ENCODE results near the gene CCDC51. TPM values are rescaled to one million over a fixed set of nuclear protein-coding genes. Genes with fewer than 3 reads are reported as not detected.

CCDC51 gene
- total and polyA plus RNA-seq, 2 donors (not counting 1 experiment from before 2014, with no cell fraction given) = 5.0 to 5.9 TPM

- Histone ChIP-seq H3K9me3 (ENCODE audit: control extremely low read depth in 1 of 3, control insufficient read depth in 2 of 3, insufficient read depth in 1 of 3, low read length in 2 of 3) (no peaks in the 10 kb centered on the region), H3K27ac (ENCODE audit: low read length in 2 of 2) (peak overlapping the region; percentile 33 to 69), H2AFZ (ENCODE audit: insufficient read depth, low read depth, low read length, poor library complexity, severe bottlenecking) (peak overlapping the region; percentile 84), H3K9ac (ENCODE audit: low read length) (peak overlapping the region; percentile 76), H3K4me1 (ENCODE audit: control insufficient read depth in 2 of 2, insufficient read depth in 2 of 2, low read length in 2 of 2) (peaks cover 25 to 33% of the 10 kb centered on the region in 2 donors), H3K4me3 (ENCODE audit: control extremely low read depth in 1 of 5, extremely low read depth in 1 of 5, insufficient read depth in 1 of 5, low read depth in 2 of 5, low read length in 4 of 5) (peak overlapping the region; percentile 36 to 82 (median 73)), H3K4me2 (replicated peaks; ENCODE audit: low read depth, low read length, poor library complexity, severe bottlenecking) (peak overlapping the region; percentile 75), H3K79me2 (ENCODE audit: control insufficient read depth, insufficient read depth, low read length) (peaks cover 38% of the 10 kb centered on the region), H3K27me3 (replicated peaks in 1 of 4; ENCODE audit: control extremely low read depth in 1 of 4, control insufficient read depth in 3 of 4, insufficient read depth in 4 of 4, low read length in 3 of 4) (no peaks in the 10 kb centered on the region), H3K36me3 (replicated peaks in 1 of 2; ENCODE audit: control extremely low read depth in 1 of 2, control insufficient read depth in 1 of 2, extremely low read depth in 1 of 2, insufficient read depth in 2 of 2, low read length in 1 of 2) (peaks cover 0 to 32% of the 10 kb centered on the region in 2 experiments), H4K20me1 (ENCODE audit: control insufficient read depth, insufficient read depth, low read length, poor library complexity, severe bottlenecking) (peaks cover 12% of the 10 kb centered on the region)
- TF ChIP-seq EZH2 (IDR thresholded peaks at IDR 0.05; ENCODE audit: borderline replicate concordance, insufficient read depth, low read depth, low read length, poor library complexity, severe bottlenecking) (no peak), CTCF (IDR thresholded peaks at IDR 0.05) (no peak)
- Mint-ChIP-seq H3K27me3 (no peaks in the 10 kb centered on the region), H3K9me3 (ENCODE audit: insufficient read depth) (no peaks in the 10 kb centered on the region), H3K27ac (peak overlapping the region; percentile 91), H3K4me1 (peaks cover 41% of the 10 kb centered on the region), H3K4me3 (peak overlapping the region; percentile 91)
- DNase-seq (no peak), ATAC-seq (ENCODE audit: low read depth) (no peak)
- intact Hi-C loops (cut with micrococcal nuclease) = loop anchor here (1.0 to 10.0 kb wide), 5 partner anchors 20 to 359 kb away; partner anchors contain the start of gene NME6
- POLR2A ChIA-PET = interaction anchor here (0.8 to 2.0 kb wide), 2 partner anchors 20 to 31 kb away, joined by 3 to 12 read pairs; a partner anchor contains a TSS
- CTCF ChIA-PET = interaction anchor here (0.6 to 12.1 kb wide), 8 partner anchors 11 to 408 kb away, joined by 3 to 116 read pairs (median 8); a partner anchor contains a TSS
- WGBS (ENCODE audit: insufficient coverage) = 28% methylated on average over 4 of the region's 6 CpGs
Observed at GRCh38 chr3:48446043-48446424, 6.1 kb upstream of the CCDC51 start.

GRCh38 chr3:48445277-48445882 is 5.5 kb upstream of the CCDC51 start:
- H3K4me1 ChIP-seq (ENCODE audit: control insufficient read depth in 2 of 2, insufficient read depth in 2 of 2, low read length in 2 of 2) = peaks cover 25 to 38% of the 10 kb centered on the region in 2 donors
- no peaks in the 10 kb centered on the region for H3K27me3 ChIP-seq (replicated peaks in 1 of 4; ENCODE audit: control extremely low read depth in 1 of 4, control insufficient read depth in 3 of 4, insufficient read depth in 4 of 4, low read length in 3 of 4)
- H3K9ac ChIP-seq (ENCODE audit: low read length) = no peak overlapping the region
- H3K4me3 Mint-ChIP-seq = peak overlapping the region; percentile 91
- DNase-seq (no peak), ATAC-seq (ENCODE audit: low read depth) (no peak)
- TF ChIP-seq EZH2 (IDR thresholded peaks at IDR 0.05; ENCODE audit: borderline replicate concordance, insufficient read depth, low read depth, low read length, poor library complexity, severe bottlenecking) (no peak), CTCF (IDR thresholded peaks at IDR 0.05) (no peak)
- H3K9me3 Mint-ChIP-seq (ENCODE audit: insufficient read depth) = no peaks in the 10 kb centered on the region
- no peak overlapping the region for H3K4me3 ChIP-seq (ENCODE audit: control extremely low read depth in 1 of 5, extremely low read depth in 1 of 5, insufficient read depth in 1 of 5, low read depth in 2 of 5, low read length in 4 of 5)
- no peak overlapping the region for H2AFZ ChIP-seq (ENCODE audit: insufficient read depth, low read depth, low read length, poor library complexity, severe bottlenecking)
- peaks cover 12% of the 10 kb centered on the region for H4K20me1 ChIP-seq (ENCODE audit: control insufficient read depth, insufficient read depth, low read length, poor library complexity, severe bottlenecking)
- intact Hi-C loops (cut with micrococcal nuclease) = loop anchor here (5.0 to 10.0 kb wide), 2 partner anchors 141 to 358 kb away; partner anchors contain the start of gene NME6
- H3K27me3 Mint-ChIP-seq = no peaks in the 10 kb centered on the region
- POLR2A ChIA-PET = interaction anchor here (2.0 kb wide), 1 partner anchor 21 kb away, joined by 12 read pairs; a partner anchor contains a TSS
- peaks cover 45% of the 10 kb centered on the region for H3K79me2 ChIP-seq (ENCODE audit: control insufficient read depth, insufficient read depth, low read length)
- peak overlapping the region; percentile 91 for H3K27ac Mint-ChIP-seq
- peaks cover 46% of the 10 kb centered on the region for H3K4me1 Mint-ChIP-seq
- WGBS (ENCODE audit: insufficient coverage) = 94% methylated on average over 3 of the region's 6 CpGs
- CTCF ChIA-PET = interaction anchor here (0.7 to 12.1 kb wide), 9 partner anchors 11 to 172 kb away, joined by 3 to 116 read pairs (median 7); partner anchors contain the start of gene PLXNB1
- H3K9me3 ChIP-seq (ENCODE audit: control extremely low read depth in 1 of 3, control insufficient read depth in 2 of 3, insufficient read depth in 1 of 3, low read length in 2 of 3) = no peaks in the 10 kb centered on the region
- H3K27ac ChIP-seq (ENCODE audit: low read length in 2 of 2) = peak overlapping the region in 1 of 2 donors; percentile 69
- peak overlapping the region; percentile 75 for H3K4me2 ChIP-seq (replicated peaks; ENCODE audit: low read depth, low read length, poor library complexity, severe bottlenecking)
- peaks cover 0 to 30% of the 10 kb centered on the region in 2 experiments for H3K36me3 ChIP-seq (replicated peaks in 1 of 2; ENCODE audit: control extremely low read depth in 1 of 2, control insufficient read depth in 1 of 2, extremely low read depth in 1 of 2, insufficient read depth in 2 of 2, low read length in 1 of 2)

All from B cell (primary cell).